Mammary epithelial cell (primary cell): Measurements from ENCODE around the gene CST5.

ENCODE experiments used
- CTCF ChIP-seq, 2 donors: IDR thresholded peaks in 1 of 2; conservative IDR thresholded peaks in 1 of 2; 2 replicates each; pipeline ENCODE4 v1.5.1; 2011 to 2012; ENCODE audit warnings: inconsistent platforms in 2 of 2, low read length in 2 of 2, mild to moderate bottlenecking in 2 of 2, control low read depth in 1 of 2, low read depth in 1 of 2; ENCODE audit not compliant: insufficient read depth in 1 of 2; ENCODE audit errors: extremely low read depth in 1 of 2
- EZH2 ChIP-seq: IDR thresholded peaks from 2 replicates; pipeline ENCODE4 v1.6.1; 2012; ENCODE audit warnings: low read length, inconsistent platforms, borderline replicate concordance

GRCh38 chr20:23881371-23881770 lies 1.8 kb upstream of the CST5 start:
- no peak for TF ChIP-seq CTCF (conservative IDR thresholded peaks at IDR 0.05 in 1 of 2, IDR thresholded peaks at IDR 0.05 in 1 of 2; ENCODE audit: extremely low read depth in 1 of 2, insufficient read depth in 1 of 2, low read depth in 1 of 2, low read length in 2 of 2)
- no peak for TF ChIP-seq EZH2
